Measurements from ENCODE around the gene PRDM2.

- no peak for TF ChIP-seq CTCF (IDR thresholded peaks at IDR 0.05)
- no peak for TF ChIP-seq EP300 (IDR thresholded peaks at IDR 0.05)
Measured at GRCh38 chr1:13737398-13737797, 37.4 kb downstream of the PRDM2 start.

Data from ovary (tissue), 3 donors.